ENCODE results near the gene ILK. TPM values are rescaled to one million over a fixed set of nuclear protein-coding genes. Genes with fewer than 3 reads are reported as not detected.

The ILK gene
- total and polyA plus RNA-seq, 2 of the 13 experiments (the other 11 are each of a cell fraction or from before 2014, with no cell fraction given): 70.3 to 108 TPM

DNA sequence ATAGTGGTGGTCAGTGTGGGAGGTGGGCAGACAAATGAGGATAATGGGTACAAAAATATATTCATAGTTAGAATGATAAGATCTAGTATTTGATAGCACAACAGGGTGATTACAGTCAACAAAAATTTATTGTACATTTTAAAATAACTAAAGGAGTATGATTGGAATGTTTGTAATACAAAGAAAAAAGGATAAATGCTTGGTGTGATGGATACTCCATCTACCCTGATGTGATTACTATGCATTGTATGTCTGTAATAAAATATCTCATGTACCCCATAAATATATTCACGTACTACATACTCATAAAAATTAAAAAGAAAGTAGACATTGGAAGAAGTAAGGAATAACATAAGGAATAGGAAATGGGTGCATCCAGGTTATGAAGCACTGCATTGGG lies 15.6 kb upstream of the ILK start:
- no peak overlapping the region for H2AFZ ChIP-seq (ENCODE audit: low read length)
- H4K20me1 ChIP-seq (ENCODE audit: insufficient read depth, low read length): no peaks in the 10 kb centered on the region
- DNase-seq (ENCODE audit: low spot score) (no peak), ATAC-seq (no peak), FAIRE-seq (no peak)
- H3K27me3 ChIP-seq (ENCODE audit: control insufficient read depth in 1 of 2, insufficient read depth in 2 of 2, low read length in 2 of 2): no peaks in the 10 kb centered on the region
- no peaks in the 10 kb centered on the region for H3K79me2 ChIP-seq (ENCODE audit: insufficient read depth, low read length)
- intact Hi-C loops (cut with micrococcal nuclease; ENCODE audit: unreplicated experiment) (no loop called here), in situ Hi-C loops (cut with HindIII; ENCODE audit: extremely low pct_ligation_motif_present, low pct_unique_long_range_greater_than_20kb) (no loop called here)
- TF ChIP-seq ZFY (CRISPR knock-in tag; IDR thresholded peaks at IDR 0.05): no peak
- TF ChIP-seq, protein P1, sequence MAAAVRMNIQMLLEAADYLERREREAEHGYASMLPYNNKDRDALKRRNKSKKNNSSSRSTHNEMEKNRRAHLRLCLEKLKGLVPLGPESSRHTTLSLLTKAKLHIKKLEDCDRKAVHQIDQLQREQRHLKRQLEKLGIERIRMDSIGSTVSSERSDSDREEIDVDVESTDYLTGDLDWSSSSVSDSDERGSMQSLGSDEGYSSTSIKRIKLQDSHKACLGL (CRISPR knock-in tag; IDR thresholded peaks at IDR 0.05): no peak
- TF ChIP-seq ZNF34 (CRISPR knock-in tag; IDR thresholded peaks at IDR 0.05; ENCODE audit: borderline replicate concordance): no peak
- TF ChIP-seq, protein P2, sequence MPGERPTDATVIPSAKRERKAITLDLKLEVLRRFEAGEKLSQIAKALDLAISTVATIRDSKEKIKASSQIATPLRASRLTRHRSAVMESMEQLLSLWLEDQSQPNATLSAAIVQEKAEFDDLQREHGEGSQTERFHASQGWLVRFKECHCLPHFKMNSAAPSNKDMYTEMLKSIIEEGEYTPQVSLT (CRISPR knock-in tag; IDR thresholded peaks at IDR 0.05; ENCODE audit: borderline replicate concordance, low read depth): no peak
- TF ChIP-seq, protein P3, sequence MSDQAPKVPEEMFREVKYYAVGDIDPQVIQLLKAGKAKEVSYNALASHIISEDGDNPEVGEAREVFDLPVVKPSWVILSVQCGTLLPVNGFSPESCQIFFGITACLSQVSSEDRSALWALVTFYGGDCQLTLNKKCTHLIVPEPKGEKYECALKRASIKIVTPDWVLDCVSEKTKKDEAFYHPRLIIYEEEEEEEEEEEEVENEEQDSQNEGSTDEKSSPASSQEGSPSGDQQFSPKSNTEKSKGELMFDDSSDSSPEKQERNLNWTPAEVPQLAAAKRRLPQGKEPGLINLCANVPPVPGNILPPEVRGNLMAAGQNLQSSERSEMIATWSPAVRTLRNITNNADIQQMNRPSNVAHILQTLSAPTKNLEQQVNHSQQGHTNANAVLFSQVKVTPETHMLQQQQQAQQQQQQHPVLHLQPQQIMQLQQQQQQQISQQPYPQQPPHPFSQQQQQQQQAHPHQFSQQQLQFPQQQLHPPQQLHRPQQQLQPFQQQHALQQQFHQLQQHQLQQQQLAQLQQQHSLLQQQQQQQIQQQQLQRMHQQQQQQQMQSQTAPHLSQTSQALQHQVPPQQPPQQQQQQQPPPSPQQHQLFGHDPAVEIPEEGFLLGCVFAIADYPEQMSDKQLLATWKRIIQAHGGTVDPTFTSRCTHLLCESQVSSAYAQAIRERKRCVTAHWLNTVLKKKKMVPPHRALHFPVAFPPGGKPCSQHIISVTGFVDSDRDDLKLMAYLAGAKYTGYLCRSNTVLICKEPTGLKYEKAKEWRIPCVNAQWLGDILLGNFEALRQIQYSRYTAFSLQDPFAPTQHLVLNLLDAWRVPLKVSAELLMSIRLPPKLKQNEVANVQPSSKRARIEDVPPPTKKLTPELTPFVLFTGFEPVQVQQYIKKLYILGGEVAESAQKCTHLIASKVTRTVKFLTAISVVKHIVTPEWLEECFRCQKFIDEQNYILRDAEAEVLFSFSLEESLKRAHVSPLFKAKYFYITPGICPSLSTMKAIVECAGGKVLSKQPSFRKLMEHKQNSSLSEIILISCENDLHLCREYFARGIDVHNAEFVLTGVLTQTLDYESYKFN (CRISPR knock-in tag; conservative IDR thresholded peaks at IDR 0.05): no peak
- TF ChIP-seq, protein P4, sequence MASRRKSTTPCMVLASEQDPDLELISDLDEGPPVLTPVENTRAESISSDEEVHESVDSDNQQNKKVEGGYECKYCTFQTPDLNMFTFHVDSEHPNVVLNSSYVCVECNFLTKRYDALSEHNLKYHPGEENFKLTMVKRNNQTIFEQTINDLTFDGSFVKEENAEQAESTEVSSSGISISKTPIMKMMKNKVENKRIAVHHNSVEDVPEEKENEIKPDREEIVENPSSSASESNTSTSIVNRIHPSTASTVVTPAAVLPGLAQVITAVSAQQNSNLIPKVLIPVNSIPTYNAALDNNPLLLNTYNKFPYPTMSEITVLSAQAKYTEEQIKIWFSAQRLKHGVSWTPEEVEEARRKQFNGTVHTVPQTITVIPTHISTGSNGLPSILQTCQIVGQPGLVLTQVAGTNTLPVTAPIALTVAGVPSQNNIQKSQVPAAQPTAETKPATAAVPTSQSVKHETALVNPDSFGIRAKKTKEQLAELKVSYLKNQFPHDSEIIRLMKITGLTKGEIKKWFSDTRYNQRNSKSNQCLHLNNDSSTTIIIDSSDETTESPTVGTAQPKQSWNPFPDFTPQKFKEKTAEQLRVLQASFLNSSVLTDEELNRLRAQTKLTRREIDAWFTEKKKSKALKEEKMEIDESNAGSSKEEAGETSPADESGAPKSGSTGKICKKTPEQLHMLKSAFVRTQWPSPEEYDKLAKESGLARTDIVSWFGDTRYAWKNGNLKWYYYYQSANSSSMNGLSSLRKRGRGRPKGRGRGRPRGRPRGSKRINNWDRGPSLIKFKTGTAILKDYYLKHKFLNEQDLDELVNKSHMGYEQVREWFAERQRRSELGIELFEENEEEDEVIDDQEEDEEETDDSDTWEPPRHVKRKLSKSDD (CRISPR knock-in tag; IDR thresholded peaks at IDR 0.05; ENCODE audit: low read depth): no peak
- no peak for TF ChIP-seq ZBTB1 (CRISPR knock-in tag; IDR thresholded peaks at IDR 0.05; ENCODE audit: borderline replicate concordance)
- TF ChIP-seq ZNF550 (CRISPR knock-in tag; IDR thresholded peaks at IDR 0.05; ENCODE audit: borderline replicate concordance): no peak
- no peak for TF ChIP-seq ZNF350 (CRISPR knock-in tag; IDR thresholded peaks at IDR 0.05; ENCODE audit: borderline replicate concordance, low read depth)
- no peak for TF ChIP-seq ONECUT2 (CRISPR knock-in tag; IDR thresholded peaks at IDR 0.05)
- no peak for TF ChIP-seq ZNF816 (CRISPR knock-in tag; IDR thresholded peaks at IDR 0.05; ENCODE audit: borderline replicate concordance)
- no peak for TF ChIP-seq PHB2 (IDR thresholded peaks at IDR 0.05; ENCODE audit: partially characterized antibody)
- no peak overlapping the region for H3K9ac ChIP-seq (ENCODE audit: insufficient read depth, low read depth, low read length)
- POLR2A ChIA-PET: no interaction called here
- H3K4me2 ChIP-seq (ENCODE audit: low read depth, low read length): no peak overlapping the region
- H3K36me3 ChIP-seq (replicated peaks in 1 of 2; ENCODE audit: control insufficient read depth in 1 of 2, insufficient read depth in 2 of 2, low read length in 2 of 2): peaks cover 2 to 5% of the 10 kb centered on the region in 2 experiments; a peak in 2 of 5 replicates
- no peak overlapping the region for H3K27ac ChIP-seq (ENCODE audit: extremely low read length, insufficient read depth, low read length)
- H3K4me1 ChIP-seq (ENCODE audit: insufficient read depth, low read length): no peaks in the 10 kb centered on the region
- CTCF ChIA-PET (ENCODE audit: low intra/inter-chr PET ratio, low total read pairs): no interaction called here
- no TSS peak for BruUV-seq (replicated peaks)
- 98% methylated on average over 1 of the region's 1 CpG for WGBS (ENCODE audit: low lambda C conversion rate)
- no peak overlapping the region for H3K4me3 ChIP-seq (replicated peaks in 1 of 3; ENCODE audit: insufficient read depth in 1 of 3, low read depth in 2 of 3, low read length in 3 of 3)
- H3K9me3 ChIP-seq (ENCODE audit: low read length): peaks cover 17% of the 10 kb centered on the region
